ENCODE data around the gene IFI16. TPM values are rescaled to one million over a fixed set of nuclear protein-coding genes. Genes with fewer than 3 reads are reported as not detected.

The IFI16 gene
- total and polyA plus RNA-seq, 2 experiments from 2014 or later = 25.1 to 31.8 TPM

- H3K36me3 ChIP-seq (replicated peaks; ENCODE audit: insufficient read depth, low read depth) = no peaks in the 10 kb centered on the region
- H3K27ac ChIP-seq = no peak overlapping the region
These were observed 81.5 kb downstream of the IFI16 start for GRCh38 chr1:159091180-159091560.

DNA sequence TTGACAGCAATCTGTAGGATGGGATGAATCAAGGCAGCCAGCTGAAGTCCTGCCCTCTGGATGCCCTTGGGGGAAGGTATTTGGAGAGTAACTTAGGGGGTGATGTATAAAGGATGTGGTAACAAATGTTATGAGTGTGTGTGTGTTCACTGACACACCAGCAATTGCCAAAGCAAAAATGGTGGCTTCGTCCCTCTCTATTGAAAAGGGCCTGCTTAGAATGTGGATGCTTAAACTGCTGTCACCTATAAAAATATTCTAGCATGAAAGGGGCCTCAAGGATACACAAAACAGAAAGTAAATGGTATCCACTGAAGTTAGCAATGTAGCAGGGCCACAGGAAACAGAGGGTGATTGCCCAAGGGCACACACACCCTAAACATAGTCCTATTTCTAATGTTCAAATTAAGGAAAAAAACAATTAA lies 81.9 kb downstream of the IFI16 start:
- no peak overlapping the region for H3K4me3 ChIP-seq
- H3K27me3 ChIP-seq = no peaks in the 10 kb centered on the region
- H3K4me2 ChIP-seq = no peak overlapping the region
- no peaks in the 10 kb centered on the region for H3K36me3 ChIP-seq (replicated peaks; ENCODE audit: insufficient read depth, low read depth)
- DNase-seq (ENCODE audit: low spot score) = no peak
- no peaks in the 10 kb centered on the region for H3K4me1 ChIP-seq (ENCODE audit: insufficient read depth)
- TF ChIP-seq, protein P1, sequence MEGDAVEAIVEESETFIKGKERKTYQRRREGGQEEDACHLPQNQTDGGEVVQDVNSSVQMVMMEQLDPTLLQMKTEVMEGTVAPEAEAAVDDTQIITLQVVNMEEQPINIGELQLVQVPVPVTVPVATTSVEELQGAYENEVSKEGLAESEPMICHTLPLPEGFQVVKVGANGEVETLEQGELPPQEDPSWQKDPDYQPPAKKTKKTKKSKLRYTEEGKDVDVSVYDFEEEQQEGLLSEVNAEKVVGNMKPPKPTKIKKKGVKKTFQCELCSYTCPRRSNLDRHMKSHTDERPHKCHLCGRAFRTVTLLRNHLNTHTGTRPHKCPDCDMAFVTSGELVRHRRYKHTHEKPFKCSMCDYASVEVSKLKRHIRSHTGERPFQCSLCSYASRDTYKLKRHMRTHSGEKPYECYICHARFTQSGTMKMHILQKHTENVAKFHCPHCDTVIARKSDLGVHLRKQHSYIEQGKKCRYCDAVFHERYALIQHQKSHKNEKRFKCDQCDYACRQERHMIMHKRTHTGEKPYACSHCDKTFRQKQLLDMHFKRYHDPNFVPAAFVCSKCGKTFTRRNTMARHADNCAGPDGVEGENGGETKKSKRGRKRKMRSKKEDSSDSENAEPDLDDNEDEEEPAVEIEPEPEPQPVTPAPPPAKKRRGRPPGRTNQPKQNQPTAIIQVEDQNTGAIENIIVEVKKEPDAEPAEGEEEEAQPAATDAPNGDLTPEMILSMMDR (IDR thresholded peaks at IDR 0.05; ENCODE audit: poor library complexity) = no peak
- no peak for TF ChIP-seq EZH2 (IDR thresholded peaks at IDR 0.05; ENCODE audit: borderline replicate concordance)
- TF ChIP-seq EZH2phosphoT487 (IDR thresholded peaks at IDR 0.05; ENCODE audit: low read depth, severe bottlenecking, unreplicated experiment) = no peak
- no peaks in the 10 kb centered on the region for H3K79me2 ChIP-seq
- WGBS (ENCODE audit: low lambda C conversion rate, missing lambda C conversion rate) = 95% methylated on average over 1 of the region's 1 CpG
- no peak overlapping the region for H3K27ac ChIP-seq
- H3K9me3 ChIP-seq (ENCODE audit: low read depth) = no peaks in the 10 kb centered on the region
- no peaks in the 10 kb centered on the region for H4K20me1 ChIP-seq (ENCODE audit: insufficient read depth, poor library complexity, severe bottlenecking)
- no peaks in the 10 kb centered on the region for H3K9me2 ChIP-seq (replicated peaks; ENCODE audit: insufficient read depth)
- no peak overlapping the region for H2AFZ ChIP-seq

More at GRCh38 chr1:159091180-159091560, 81.5 kb downstream of the IFI16 start:
- DNase-seq (ENCODE audit: low spot score) = no peak
- H3K79me2 ChIP-seq = no peaks in the 10 kb centered on the region
- no peak overlapping the region for H3K4me3 ChIP-seq
- no peaks in the 10 kb centered on the region for H3K4me1 ChIP-seq (ENCODE audit: insufficient read depth)
- H4K20me1 ChIP-seq (ENCODE audit: insufficient read depth, poor library complexity, severe bottlenecking) = no peaks in the 10 kb centered on the region
- no peak overlapping the region for H3K4me2 ChIP-seq
- H3K9me3 ChIP-seq (ENCODE audit: low read depth) = no peaks in the 10 kb centered on the region
- H2AFZ ChIP-seq = no peak overlapping the region
- no peaks in the 10 kb centered on the region for H3K27me3 ChIP-seq
- no peak for TF ChIP-seq EZH2 (IDR thresholded peaks at IDR 0.05; ENCODE audit: borderline replicate concordance)
- TF ChIP-seq, protein P1 (IDR thresholded peaks at IDR 0.05; ENCODE audit: poor library complexity) = no peak
- TF ChIP-seq EZH2phosphoT487 (IDR thresholded peaks at IDR 0.05; ENCODE audit: low read depth, severe bottlenecking, unreplicated experiment) = no peak
- H3K9me2 ChIP-seq (replicated peaks; ENCODE audit: insufficient read depth) = no peaks in the 10 kb centered on the region
- 91% methylated on average over 2 of the region's 2 CpGs for WGBS (ENCODE audit: low lambda C conversion rate, missing lambda C conversion rate)

DNA sequence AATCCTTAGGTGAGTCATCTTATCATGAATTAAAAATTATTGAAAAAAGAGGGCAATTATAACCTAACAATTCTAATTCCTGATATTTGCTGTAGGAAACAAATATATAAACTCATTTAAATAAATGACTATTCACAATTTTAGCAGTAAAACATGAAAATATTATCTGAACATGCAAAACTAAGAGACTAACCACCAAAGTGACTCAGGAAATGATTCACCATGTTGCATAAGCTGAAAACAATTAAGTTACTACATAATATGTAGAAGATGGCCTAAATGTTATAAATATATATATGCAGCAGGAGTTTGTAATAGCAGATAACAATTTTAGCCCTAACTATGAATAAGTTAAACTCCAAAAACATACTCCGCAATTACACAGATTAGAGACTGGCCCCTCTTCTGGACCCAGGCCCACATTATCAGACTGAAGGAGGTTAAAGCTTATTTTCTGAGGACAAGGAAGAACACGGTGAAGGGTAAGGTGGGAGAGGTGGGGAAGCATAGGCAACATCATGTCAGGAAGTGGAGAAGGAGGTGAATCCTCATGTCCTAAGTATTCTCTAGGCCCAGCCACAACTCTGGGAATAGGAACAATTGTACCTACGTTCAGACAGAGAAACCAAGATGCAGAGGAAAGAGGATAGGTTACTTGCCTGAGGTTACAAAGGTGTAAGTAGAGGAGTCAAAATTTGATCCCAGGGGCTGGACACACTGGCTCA lies 82.5 kb downstream of the IFI16 start:
- Histone ChIP-seq H3K27ac (no peak overlapping the region), H4K20me1 (ENCODE audit: insufficient read depth, poor library complexity, severe bottlenecking) (no peaks in the 10 kb centered on the region), H3K27me3 (no peaks in the 10 kb centered on the region), H3K4me1 (ENCODE audit: insufficient read depth) (no peaks in the 10 kb centered on the region), H3K36me3 (replicated peaks; ENCODE audit: insufficient read depth, low read depth) (no peaks in the 10 kb centered on the region), H3K9me3 (ENCODE audit: low read depth) (no peaks in the 10 kb centered on the region), H2AFZ (no peak overlapping the region), H3K9me2 (replicated peaks; ENCODE audit: insufficient read depth) (no peaks in the 10 kb centered on the region), H3K4me3 (no peak overlapping the region), H3K4me2 (no peak overlapping the region), H3K79me2 (no peaks in the 10 kb centered on the region)
- TF ChIP-seq, protein P1 (IDR thresholded peaks at IDR 0.05; ENCODE audit: poor library complexity) = no peak
- TF ChIP-seq EZH2phosphoT487 (IDR thresholded peaks at IDR 0.05; ENCODE audit: low read depth, severe bottlenecking, unreplicated experiment) (no peak), EZH2 (IDR thresholded peaks at IDR 0.05; ENCODE audit: borderline replicate concordance) (no peak)
- 54% methylated on average over 3 of the region's 3 CpGs for WGBS (ENCODE audit: low lambda C conversion rate, missing lambda C conversion rate)
- DNase-seq (ENCODE audit: low spot score) = no peak
